K562 (cell line): ENCODE measurements around the gene FBRS. TPM values are rescaled to one million over a fixed set of nuclear protein-coding genes. Genes with fewer than 3 reads are reported as not detected.

ENCODE experiments used
- CAMTA2 ChIP-seq: fragments of 250-450 bp; sonication (Bioruptor Pico); conservative IDR thresholded peaks from 2 replicates; pipeline ENCODE4 v1.5.1; 2022
- CREB3 ChIP-seq: fragments of 450-650 bp; conservative IDR thresholded peaks from 2 replicates; pipeline ENCODE4 v1.6.1; 2016; ENCODE audit warnings: missing genetic modification characterization, low read depth, mild to moderate bottlenecking, missing compliant biosample characterization, moderate library complexity
- E2F1 ChIP-seq: sonication (generic); formaldehyde crosslinking; IDR thresholded peaks from 2 replicates; pipeline ENCODE4 v1.8.1; 2023; ENCODE audit warnings: mild to moderate bottlenecking, missing genetic modification reagents, moderate library complexity
- ETS1 ChIP-seq: conservative IDR thresholded peaks from 2 replicates; pipeline ENCODE4 v1.6.1; 2011; ENCODE audit warnings: low read depth, mild to moderate bottlenecking, low read length; ENCODE audit not compliant: control insufficient read depth
- HLTF ChIP-seq: fragments of 450-650 bp; IDR thresholded peaks from 2 replicates; pipeline ENCODE4 v1.6.1; 2016
- ILK ChIP-seq: fragments of 450-650 bp; IDR thresholded peaks from 2 replicates; pipeline ENCODE4 v1.6.1; 2016; ENCODE audit warnings: missing genetic modification characterization, low read depth, mild to moderate bottlenecking, missing compliant biosample characterization, moderate library complexity, borderline replicate concordance
- JUNB ChIP-seq: fragments of 450-650 bp; formaldehyde crosslinking; conservative IDR thresholded peaks from 2 replicates; pipeline ENCODE4 v1.4.0; 2020; ENCODE audit warnings: mild to moderate bottlenecking
- MCM2 ChIP-seq: fragments of 450-650 bp; IDR thresholded peaks from 2 replicates; pipeline ENCODE4 v1.6.1; 2017; ENCODE audit warnings: low read depth, mild to moderate bottlenecking
- MTA3 ChIP-seq: fragments of 450-650 bp; formaldehyde crosslinking; IDR thresholded peaks from 2 replicates; pipeline ENCODE4 v1.6.1; 2017; ENCODE audit warnings: mild to moderate bottlenecking, borderline replicate concordance
- MYNN ChIP-seq, 2 experiments: sonication (generic); formaldehyde crosslinking in 1 of 2; IDR thresholded peaks; 2 replicates each; pipeline versions ENCODE4 v1.5.0 to v1.6.1; 2016 to 2020; ENCODE audit warnings: antibody characterized with exemption in 1 of 2, missing genetic modification reagents in 1 of 2
- PML ChIP-seq: IDR thresholded peaks from 2 replicates; pipeline ENCODE4 v1.6.1; 2012; ENCODE audit warnings: low read length, inconsistent platforms
- PTRF ChIP-seq: fragments of 450-650 bp; IDR thresholded peaks from 2 replicates; pipeline ENCODE4 v1.6.1; 2016; ENCODE audit warnings: mild to moderate bottlenecking, missing genetic modification characterization, missing compliant biosample characterization
- RUNX1 ChIP-seq: sonication (generic); IDR thresholded peaks from 2 replicates; pipeline ENCODE4 v1.6.1; 2016; ENCODE audit warnings: antibody characterized with exemption, low read depth
- TRIM25 ChIP-seq: fragments of 450-650 bp; IDR thresholded peaks from 2 replicates; pipeline ENCODE4 v1.7.0; 2016; ENCODE audit warnings: borderline replicate concordance
- XRCC4 ChIP-seq: IDR thresholded peaks from one replicate; pipeline ENCODE4 v1.6.1; 2011; ENCODE audit not compliant: insufficient read depth, insufficient read length; ENCODE audit errors: extremely low read depth
- ZBED1 ChIP-seq: IDR thresholded peaks from 2 replicates; pipeline ENCODE4 v1.6.1; 2014
- ZFP30 ChIP-seq: fragments of 250-450 bp; sonication (Bioruptor Pico); IDR thresholded peaks from 2 replicates; pipeline ENCODE4 v1.8.0; 2022; ENCODE audit warnings: moderate library complexity, mild to moderate bottlenecking, inconsistent platforms, borderline replicate concordance
- ZHX1 ChIP-seq: fragments of 150-350 bp; conservative IDR thresholded peaks from 2 replicates; pipeline ENCODE4 v1.6.1; 2014; ENCODE audit warnings: low read length
- ZNF124 ChIP-seq: sonication (generic); formaldehyde crosslinking; IDR thresholded peaks from 2 replicates; pipeline ENCODE4 v1.8.1; 2022; ENCODE audit warnings: missing genetic modification reagents
- ZNF785 ChIP-seq: fragments of 250-450 bp; sonication (Bioruptor Pico); IDR thresholded peaks from 2 replicates; pipeline ENCODE4 v1.4.0; 2020; ENCODE audit warnings: mild to moderate bottlenecking
- polyA plus RNA-seq, 8 experiments: library from polyadenylated mRNA; depleted of rRNA in 4 of 8; stranded (reverse) in 5 of 8; unstranded in 3 of 8; fragments of >200 nt; fragmentation: Nextera tagmentation in 2 of 8; fragmentation: Illumina TruSeq in 1 of 8; extraction: Ambion mirVana in 2 of 8; extraction: Trizol in 1 of 8; gene quantifications; 2 replicates each; pipeline versions ENCODE4 v1.2.1 to v1.2.3, GENCODE V29; 2011 to 2014; ENCODE audit warnings: inconsistent platforms in 1 of 8, missing spikeins in 1 of 8
- total RNA-seq, 7 experiments: library from RNA; depleted of rRNA in 6 of 7; stranded (reverse); fragments of >200 nt in 6 of 7; fragmentation: Illumina TruSeq in 2 of 7; extraction: Trizol in 2 of 7; gene quantifications; 2 replicates each; pipeline versions ENCODE4 v1.2.1 to v1.2.3, GENCODE V29; 2011 to 2021; ENCODE audit warnings: low replicate concordance in 1 of 7

The FBRS gene
- total and polyA plus RNA-seq, 9 of the 15 experiments (the other 6 are each of a cell fraction or from before 2014, with no cell fraction given) = 0.32 to 59.5 (median 13.1) TPM

- TF ChIP-seq TRIM25 = no peak
- TF ChIP-seq ZHX1 = no peak
- TF ChIP-seq RUNX1 = no peak
- no peak for TF ChIP-seq ILK (tag)
- no peak for TF ChIP-seq ZNF124 (CRISPR knock-in tag)
- TF ChIP-seq PML = no peak
- TF ChIP-seq E2F1 (CRISPR knock-in tag) = no peak
- no peak for TF ChIP-seq ZNF785
- no peak for TF ChIP-seq ETS1
- no peak for TF ChIP-seq XRCC4
- TF ChIP-seq ZBED1 = no peak
- TF ChIP-seq ZFP30 (CRISPR knock-in tag) = no peak
- no peak for TF ChIP-seq PTRF (tag)
- TF ChIP-seq MCM2 = no peak
- TF ChIP-seq CAMTA2 (CRISPR knock-in tag) = no peak
- TF ChIP-seq HLTF = no peak
- TF ChIP-seq JUNB (CRISPR knock-in tag) = no peak
- no peak for TF ChIP-seq MYNN (IDR thresholded peaks at IDR 0.05)
- TF ChIP-seq MYNN (CRISPR knock-in tag; IDR thresholded peaks at IDR 0.05) = no peak
- 0 out of 2 replicates have a peak, but pooled peaks have one; percentile 19 for TF ChIP-seq MTA3
- 0 out of 2 replicates have a peak, but pooled peaks have one; percentile 46 for TF ChIP-seq CREB3 (tag)
Observed at GRCh38 chr16:30628628-30629540, 29.3 kb upstream of the FBRS start (continued).
